HepG2 (cell line): ENCODE measurements around the gene PDGFD. TPM values are rescaled to one million over a fixed set of nuclear protein-coding genes. Genes with fewer than 3 reads are reported as not detected.

Experiments
- BORCS8-MEF2B ChIP-seq: sonication (generic); formaldehyde crosslinking; IDR thresholded peaks from 2 replicates; pipeline ENCODE4 v1.8.0; 2022; ENCODE audit warnings: mild to moderate bottlenecking, missing genetic modification reagents
- CAMTA2 ChIP-seq: sonication (generic); formaldehyde crosslinking; IDR thresholded peaks from 2 replicates; pipeline ENCODE4 v1.4.0; 2020; ENCODE audit warnings: mild to moderate bottlenecking, missing genetic modification reagents, borderline replicate concordance
- CSRNP1 ChIP-seq: sonication (generic); formaldehyde crosslinking; IDR thresholded peaks from 2 replicates; pipeline ENCODE4 v1.8.1; 2023; ENCODE audit warnings: mild to moderate bottlenecking, missing genetic modification reagents
- FOXO1 ChIP-seq: sonication (generic); formaldehyde crosslinking; IDR thresholded peaks from 2 replicates; pipeline ENCODE4 v1.4.0; 2020; ENCODE audit warnings: missing genetic modification reagents
- GMEB2 ChIP-seq: IDR thresholded peaks from 2 replicates; pipeline ENCODE4 v1.6.1; 2016; ENCODE audit warnings: missing biosample characterization, missing genetic modification reagents, low read depth
- HHEX ChIP-seq: IDR thresholded peaks from 2 replicates; pipeline ENCODE4 v1.6.1; 2016; ENCODE audit warnings: control low read depth
- HNF4A ChIP-seq: sonication (generic); formaldehyde crosslinking; IDR thresholded peaks from 2 replicates; pipeline ENCODE4 v1.4.0; 2020; ENCODE audit warnings: missing genetic modification reagents
- KLF11 ChIP-seq: IDR thresholded peaks from 2 replicates; pipeline ENCODE4 v1.6.1; 2016; ENCODE audit warnings: missing compliant biosample characterization
- MTA1 ChIP-seq: sonication (generic); formaldehyde crosslinking; IDR thresholded peaks from 2 replicates; pipeline ENCODE4 v1.4.0; 2020; ENCODE audit warnings: missing genetic modification reagents, mild to moderate bottlenecking, borderline replicate concordance
- NFRKB ChIP-seq: fragments of 450-650 bp; IDR thresholded peaks from 2 replicates; pipeline ENCODE4 v1.6.1; 2017
- NKX3-1 ChIP-seq: sonication (generic); formaldehyde crosslinking; IDR thresholded peaks from 2 replicates; pipeline ENCODE4 v1.5.0; 2020; ENCODE audit warnings: missing genetic modification reagents
- NONO ChIP-seq, 2 experiments: fragments of 450-650 bp in 1 of 2; sonication (generic) in 1 of 2; formaldehyde crosslinking in 1 of 2; IDR thresholded peaks in 1 of 2; conservative IDR thresholded peaks in 1 of 2; 2 replicates each; pipeline versions ENCODE4 v1.6.1 to v1.8.0; 2017 to 2022; ENCODE audit warnings: mild to moderate bottlenecking in 1 of 2, missing genetic modification reagents in 1 of 2, moderate library complexity in 1 of 2
- NR2F1 ChIP-seq, 2 experiments: fragments of 450-650 bp in 1 of 2; formaldehyde crosslinking in 1 of 2; IDR thresholded peaks; 2 replicates each; pipeline versions ENCODE4 v1.5.0 to v1.6.1; 2016 to 2020; ENCODE audit warnings: mild to moderate bottlenecking in 1 of 2, missing compliant biosample characterization in 1 of 2, missing genetic modification reagents in 1 of 2, moderate library complexity in 1 of 2
- POLR2G ChIP-seq: fragments of 200-400 bp; formaldehyde crosslinking; IDR thresholded peaks from 2 replicates; pipeline ENCODE4 v1.6.1; 2018; ENCODE audit warnings: mild to moderate bottlenecking, low read depth, low read length, moderate library complexity
- SALL1 ChIP-seq: sonication (generic); formaldehyde crosslinking; IDR thresholded peaks from 2 replicates; pipeline ENCODE4 v1.8.0; 2022; ENCODE audit warnings: mild to moderate bottlenecking, missing genetic modification reagents
- SMARCE1 ChIP-seq: fragments of 450-650 bp; IDR thresholded peaks from 2 replicates; pipeline ENCODE4 v1.6.1; 2017; ENCODE audit warnings: borderline replicate concordance
- SNAPC5 ChIP-seq: sonication (generic); formaldehyde crosslinking; IDR thresholded peaks from 2 replicates; pipeline ENCODE4 v1.8.1; 2023; ENCODE audit warnings: mild to moderate bottlenecking, missing genetic modification reagents, borderline replicate concordance
- ZNF296 ChIP-seq: sonication (generic); formaldehyde crosslinking; conservative IDR thresholded peaks from 2 replicates; pipeline ENCODE4 v1.5.0; 2020; ENCODE audit warnings: mild to moderate bottlenecking, missing genetic modification reagents
- ZNF7 ChIP-seq: IDR thresholded peaks from 2 replicates; pipeline ENCODE4 v1.6.1; 2016; ENCODE audit warnings: missing biosample characterization, missing genetic modification reagents
- ZNF800 ChIP-seq: sonication (generic); formaldehyde crosslinking; IDR thresholded peaks from 2 replicates; pipeline ENCODE4 v1.4.0; 2020; ENCODE audit warnings: missing genetic modification reagents
- polyA plus RNA-seq, 8 experiments: library from polyadenylated mRNA; depleted of rRNA in 3 of 8; stranded (reverse) in 7 of 8; unstranded in 1 of 8; fragments of >200 nt; fragmentation: Illumina TruSeq in 4 of 8; extraction: Trizol in 4 of 8; gene quantifications; 2 replicates each; pipeline versions ENCODE4 v1.2.1 to v1.2.3, GENCODE V29; 2011 to 2016; ENCODE audit warnings: low read depth in 4 of 8, missing spikeins in 1 of 8, mixed read lengths in 1 of 8; ENCODE audit not compliant: insufficient read depth in 1 of 8
- total RNA-seq, 5 experiments: library from RNA; depleted of rRNA; stranded (reverse); fragments of >200 nt; fragmentation: Illumina TruSeq; extraction: Trizol; gene quantifications; 2 replicates each; pipeline ENCODE4 v1.2.3, GENCODE V29; 2016; ENCODE audit warnings: low read depth in 1 of 5
- TF ChIP-seq, protein P1 (sequence below): sonication (generic); formaldehyde crosslinking; IDR thresholded peaks from 2 replicates; pipeline ENCODE4 v1.4.0; 2020; ENCODE audit warnings: missing genetic modification reagents, borderline replicate concordance
- TF ChIP-seq, protein P2 (sequence below): sonication (generic); formaldehyde crosslinking; IDR thresholded peaks from 2 replicates; pipeline ENCODE4 v1.5.0; 2020; ENCODE audit warnings: missing genetic modification reagents
- TF ChIP-seq, protein P3 (sequence below): IDR thresholded peaks from 2 replicates; pipeline ENCODE4 v1.6.1; 2016; ENCODE audit warnings: low read depth, control low read depth

Gene PDGFD
- total and polyA plus RNA-seq, 2 of the 13 experiments (the other 11 are each of a cell fraction or from before 2014, with no cell fraction given) = 0.09 to 0.29 TPM

DNA sequence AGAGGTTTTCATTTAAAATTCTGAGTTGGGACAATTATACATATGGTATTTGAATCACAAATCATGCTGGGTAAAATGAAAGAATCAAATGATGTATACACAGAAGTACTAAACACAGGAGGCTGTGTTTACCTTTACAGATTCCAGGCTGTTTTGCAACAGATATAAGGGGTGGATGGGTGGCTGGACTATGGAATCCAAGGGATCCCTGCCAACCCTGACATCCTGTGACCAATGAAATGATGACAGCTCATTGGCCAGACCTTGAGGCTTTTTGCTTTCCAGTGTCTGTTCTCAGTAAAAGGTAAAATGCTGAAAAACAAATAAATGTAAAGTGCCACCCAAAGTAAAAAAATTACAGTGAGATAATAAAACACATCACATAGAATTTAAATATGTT lies 130.8 kb downstream of the PDGFD start (continued):
- TF ChIP-seq ZNF800 (no peak), HHEX (CRISPR knock-in tag) (no peak), ZNF296 (CRISPR knock-in tag) (no peak), FOXO1 (no peak), CSRNP1 (CRISPR knock-in tag) (no peak), GMEB2 (CRISPR knock-in tag) (no peak), KLF11 (CRISPR knock-in tag) (no peak), CAMTA2 (CRISPR knock-in tag) (no peak), ZNF7 (CRISPR knock-in tag) (no peak), MTA1 (CRISPR knock-in tag) (no peak), POLR2G (no peak), NONO (IDR thresholded peaks at IDR 0.05) (no peak), NONO (CRISPR knock-in tag; conservative IDR thresholded peaks at IDR 0.05) (no peak), NR2F1 (CRISPR knock-in tag; IDR thresholded peaks at IDR 0.05) (peak in 1 of 2 experiments; percentile 36; a peak in 1 of 4 replicates), SNAPC5 (CRISPR knock-in tag) (no peak), SMARCE1 (no peak), NKX3-1 (CRISPR knock-in tag) (no peak), BORCS8-MEF2B (CRISPR knock-in tag) (no peak), NFRKB (no peak), SALL1 (no peak; the same call in 1 of the 2 replicates), HNF4A (CRISPR knock-in tag) (peak; percentile 66)
- TF ChIP-seq, protein P1, sequence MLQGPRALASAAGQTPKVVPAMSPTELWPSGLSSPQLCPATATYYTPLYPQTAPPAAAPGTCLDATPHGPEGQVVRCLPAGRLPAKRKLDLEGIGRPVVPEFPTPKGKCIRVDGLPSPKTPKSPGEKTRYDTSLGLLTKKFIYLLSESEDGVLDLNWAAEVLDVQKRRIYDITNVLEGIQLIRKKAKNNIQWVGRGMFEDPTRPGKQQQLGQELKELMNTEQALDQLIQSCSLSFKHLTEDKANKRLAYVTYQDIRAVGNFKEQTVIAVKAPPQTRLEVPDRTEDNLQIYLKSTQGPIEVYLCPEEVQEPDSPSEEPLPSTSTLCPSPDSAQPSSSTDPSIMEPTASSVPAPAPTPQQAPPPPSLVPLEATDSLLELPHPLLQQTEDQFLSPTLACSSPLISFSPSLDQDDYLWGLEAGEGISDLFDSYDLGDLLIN = no peak
- TF ChIP-seq, protein P2, sequence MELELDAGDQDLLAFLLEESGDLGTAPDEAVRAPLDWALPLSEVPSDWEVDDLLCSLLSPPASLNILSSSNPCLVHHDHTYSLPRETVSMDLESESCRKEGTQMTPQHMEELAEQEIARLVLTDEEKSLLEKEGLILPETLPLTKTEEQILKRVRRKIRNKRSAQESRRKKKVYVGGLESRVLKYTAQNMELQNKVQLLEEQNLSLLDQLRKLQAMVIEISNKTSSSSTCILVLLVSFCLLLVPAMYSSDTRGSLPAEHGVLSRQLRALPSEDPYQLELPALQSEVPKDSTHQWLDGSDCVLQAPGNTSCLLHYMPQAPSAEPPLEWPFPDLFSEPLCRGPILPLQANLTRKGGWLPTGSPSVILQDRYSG (CRISPR knock-in tag) = no peak
- TF ChIP-seq, protein P3, sequence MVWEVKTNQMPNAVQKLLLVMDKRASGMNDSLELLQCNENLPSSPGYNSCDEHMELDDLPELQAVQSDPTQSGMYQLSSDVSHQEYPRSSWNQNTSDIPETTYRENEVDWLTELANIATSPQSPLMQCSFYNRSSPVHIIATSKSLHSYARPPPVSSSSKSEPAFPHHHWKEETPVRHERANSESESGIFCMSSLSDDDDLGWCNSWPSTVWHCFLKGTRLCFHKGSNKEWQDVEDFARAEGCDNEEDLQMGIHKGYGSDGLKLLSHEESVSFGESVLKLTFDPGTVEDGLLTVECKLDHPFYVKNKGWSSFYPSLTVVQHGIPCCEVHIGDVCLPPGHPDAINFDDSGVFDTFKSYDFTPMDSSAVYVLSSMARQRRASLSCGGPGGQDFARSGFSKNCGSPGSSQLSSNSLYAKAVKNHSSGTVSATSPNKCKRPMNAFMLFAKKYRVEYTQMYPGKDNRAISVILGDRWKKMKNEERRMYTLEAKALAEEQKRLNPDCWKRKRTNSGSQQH (CRISPR knock-in tag) = no peak
